ENCODE measurements around the gene ARMC7. TPM values are rescaled to one million over a fixed set of nuclear protein-coding genes. Genes with fewer than 3 reads are reported as not detected.
"Not testable (repeated sequence)": the region's sequence is repeated elsewhere in the genome, so short reads cannot be mapped to it uniquely, and the experiment has no call there.

ARMC7 gene
- total RNA-seq, 1 experiment from 2014 or later: 22.8 TPM

GRCh38 chr17:75126954-75127353, 17.2 kb downstream of the ARMC7 start:
- Histone ChIP-seq H3K79me2 (ENCODE audit: insufficient read depth, low read length) (no peaks in the 10 kb centered on the region), H4K5ac (ENCODE audit: insufficient read length, low read depth, low read length) (no peak overlapping the region), H3K9me3 (ENCODE audit: control insufficient read depth, low read depth, low read length) (no peaks in the 10 kb centered on the region), H3K27me3 (ENCODE audit: insufficient read depth, low read length) (no peaks in the 10 kb centered on the region), H3T11ph (ENCODE audit: low read length) (no peak overlapping the region), H3K4ac (ENCODE audit: low read depth, low read length) (no peak overlapping the region), H3K56ac (ENCODE audit: insufficient read length, low read depth, low read length) (no peak overlapping the region), H3K79me1 (ENCODE audit: insufficient read depth, low read depth, low read length, poor library complexity, severe bottlenecking) (no peaks in the 10 kb centered on the region), H3K4me2 (ENCODE audit: insufficient read depth, insufficient read length, low read length) (no peak overlapping the region), H2BK12ac (ENCODE audit: insufficient read length, low read depth, low read length) (no peak overlapping the region), H2BK15ac (ENCODE audit: low read depth, low read length) (no peak overlapping the region), H2BK20ac (ENCODE audit: low read depth, low read length, poor library complexity, severe bottlenecking) (no peak overlapping the region), H3K18ac (ENCODE audit: insufficient read length, low read depth, low read length) (no peak overlapping the region), H2AFZ (ENCODE audit: low read length) (no peak overlapping the region), H2AK5ac (ENCODE audit: insufficient read length, low read length) (no peak overlapping the region), H3K14ac (ENCODE audit: insufficient read depth, low read length) (no peak overlapping the region), H2BK5ac (ENCODE audit: insufficient read length, low read length) (no peak overlapping the region), H4K8ac (replicated peaks; ENCODE audit: insufficient read length, low read depth, low read length) (no peak overlapping the region), H2BK120ac (ENCODE audit: low read depth, low read length, poor library complexity, severe bottlenecking) (no peak overlapping the region), H4K91ac (ENCODE audit: insufficient read length, low read depth, low read length) (no peak overlapping the region), H3K9ac (ENCODE audit: extremely low read depth, insufficient read length, low read length) (no peak overlapping the region), H3K4me1 (ENCODE audit: insufficient read depth, low read length) (no peaks in the 10 kb centered on the region), H3K23me2 (ENCODE audit: insufficient read length, low read depth, low read length, poor library complexity, severe bottlenecking) (peaks cover 8% of the 10 kb centered on the region), H3K23ac (ENCODE audit: insufficient read length, low read depth, low read length) (no peak overlapping the region), H3K27ac (ENCODE audit: insufficient read length, low read depth, low read length) (no peak overlapping the region), H4K20me1 (ENCODE audit: control insufficient read depth, insufficient read depth, insufficient read length) (peaks cover 4% of the 10 kb centered on the region)
- Mint-ChIP-seq H3K27ac (no peak overlapping the region), H3K9me3 (no peaks in the 10 kb centered on the region; a peak in 1 of 5 replicates), H3K27me3 (ENCODE audit: low read depth) (no peaks in the 10 kb centered on the region), H3K4me3 (no peak overlapping the region), H3K36me3 (ENCODE audit: insufficient read depth in 1 of 3, low read depth in 3 of 3) (peaks cover 6 to 20% (median 17%) of the 10 kb centered on the region in 3 experiments), H3K4me1 (peaks cover 12 to 14% of the 10 kb centered on the region in 2 experiments)
- DNase-seq: no peak
- TF ChIP-seq CTCF (conservative IDR thresholded peaks at IDR 0.05): no peak
- no CpG with 5 or more reads among the region's 8 CpGs for WGBS (ENCODE audit: extremely low coverage, insufficient read length, low lambda C conversion rate)

GRCh38 chr17:75127936-75128335, 18.2 kb downstream of the ARMC7 start:
- H3K27ac Mint-ChIP-seq: peak overlapping the region in 2 of 3 experiments; percentile 82 to 86; a peak in 4 of 7 replicates
- H3K23me2 ChIP-seq (ENCODE audit: insufficient read length, low read depth, low read length, poor library complexity, severe bottlenecking); H3K79me2 ChIP-seq (ENCODE audit: insufficient read depth, low read length); H3K79me1 ChIP-seq (ENCODE audit: insufficient read depth, low read depth, low read length, poor library complexity, severe bottlenecking); H4K5ac ChIP-seq (ENCODE audit: insufficient read length, low read depth, low read length); H2BK5ac ChIP-seq (ENCODE audit: insufficient read length, low read length); H3K4me1 ChIP-seq (ENCODE audit: insufficient read depth, low read length); H2BK15ac ChIP-seq (ENCODE audit: low read depth, low read length); H3K27me3 Mint-ChIP-seq (ENCODE audit: low read depth); H3K9me3 Mint-ChIP-seq; H3K56ac ChIP-seq (ENCODE audit: insufficient read length, low read depth, low read length); H4K20me1 ChIP-seq (ENCODE audit: control insufficient read depth, insufficient read depth, insufficient read length); H3K23ac ChIP-seq (ENCODE audit: insufficient read length, low read depth, low read length); H2AFZ ChIP-seq (ENCODE audit: low read length); H3K14ac ChIP-seq (ENCODE audit: insufficient read depth, low read length); H2BK12ac ChIP-seq (ENCODE audit: insufficient read length, low read depth, low read length); H2BK20ac ChIP-seq (ENCODE audit: low read depth, low read length, poor library complexity, severe bottlenecking); DNase-seq; H3K9ac ChIP-seq (ENCODE audit: extremely low read depth, insufficient read length, low read length); H4K8ac ChIP-seq (replicated peaks; ENCODE audit: insufficient read length, low read depth, low read length); H4K91ac ChIP-seq (ENCODE audit: insufficient read length, low read depth, low read length); H3K4me2 ChIP-seq (ENCODE audit: insufficient read depth, insufficient read length, low read length); H2AK5ac ChIP-seq (ENCODE audit: insufficient read length, low read length); H3K27me3 ChIP-seq (ENCODE audit: insufficient read depth, low read length); H3T11ph ChIP-seq (ENCODE audit: low read length); H3K9me3 ChIP-seq (ENCODE audit: control insufficient read depth, low read depth, low read length); H3K27ac ChIP-seq (ENCODE audit: insufficient read length, low read depth, low read length); H3K18ac ChIP-seq (ENCODE audit: insufficient read length, low read depth, low read length); H3K4ac ChIP-seq (ENCODE audit: low read depth, low read length); H2BK120ac ChIP-seq (ENCODE audit: low read depth, low read length, poor library complexity, severe bottlenecking): not testable (repeated sequence)
- peaks cover 6 to 20% (median 17%) of the 10 kb centered on the region in 3 experiments for H3K36me3 Mint-ChIP-seq (ENCODE audit: insufficient read depth in 1 of 3, low read depth in 3 of 3)
- peak overlapping the region in 1 of 2 experiments; percentile 24; a peak in 1 of 5 replicates for H3K4me3 Mint-ChIP-seq
- no CpG with 5 or more reads among the region's 5 CpGs for WGBS (ENCODE audit: extremely low coverage, insufficient read length, low lambda C conversion rate)
- H3K4me1 Mint-ChIP-seq: peaks cover 12 to 17% of the 10 kb centered on the region in 2 experiments
